H1 (cell line): Measurements from ENCODE around the gene JOSD2. TPM values are rescaled to one million over a fixed set of nuclear protein-coding genes. Genes with fewer than 3 reads are reported as not detected.

ENCODE experiments used
- CTCF ChIA-PET: fragments of 300-600 bp; sonication (Branson Sonifier 250); formaldehyde crosslinking; loops from one replicate; lab custom pipeline; 2021; ENCODE audit not compliant: partially characterized antibody; lab: Charles Lee
- POLR2A ChIA-PET: fragments of 300-600 bp; sonication (Branson Sonifier 250); formaldehyde crosslinking; loops from one replicate; lab custom pipeline; 2021; ENCODE audit warnings: inconsistent platforms; ENCODE audit not compliant: partially characterized antibody; lab: Charles Lee
- DNase-seq, 2 experiments: peaks; one replicate each; pipeline versions ENCODE4 v3.0.0 to v3.0.0-alpha.2; 2010 to 2022; ENCODE audit warnings: low spot score in 2 of 2, low read depth in 1 of 2, mixed read lengths in 1 of 2
- FAIRE-seq: peaks from 2 replicates; lab custom pipeline; 2011; peaks lifted over from hg19 to GRCh38; lab: Jason Lieb, UNC
- H2AFZ ChIP-seq: 2 replicates; pipeline ENCODE4 v1.8.1; 2012; ENCODE audit warnings: low read length, inconsistent platforms
- H2AK5ac ChIP-seq: 2 replicates; pipeline ENCODE4 v1.6.1; 2013; ENCODE audit warnings: low read depth, low read length
- H2BK120ac ChIP-seq: replicated peaks from 2 replicates; pipeline ENCODE3; 2013; ENCODE audit warnings: low read depth, low read length, inconsistent platforms
- H2BK12ac ChIP-seq: 2 replicates; pipeline ENCODE4 v1.6.1; 2013; ENCODE audit warnings: low read depth, low read length
- H2BK15ac ChIP-seq: 2 replicates; pipeline ENCODE4 v1.6.1; 2013; ENCODE audit warnings: low read length
- H2BK20ac ChIP-seq: 2 replicates; pipeline ENCODE4 v1.6.1; 2013; ENCODE audit warnings: low read length
- H2BK5ac ChIP-seq: 2 replicates; pipeline ENCODE4 v1.6.1; 2013; ENCODE audit warnings: low read depth, low read length
- H3K14ac ChIP-seq: 2 replicates; pipeline ENCODE4 v1.6.1; 2013; ENCODE audit warnings: inconsistent platforms; ENCODE audit not compliant: insufficient read length
- H3K18ac ChIP-seq: 2 replicates; pipeline ENCODE4 v1.6.1; 2013; ENCODE audit warnings: low read length; ENCODE audit errors: extremely low read depth
- H3K23ac ChIP-seq: 2 replicates; pipeline ENCODE4 v1.6.1; 2013; ENCODE audit warnings: inconsistent platforms; ENCODE audit not compliant: insufficient read length
- H3K23me2 ChIP-seq: 2 replicates; pipeline ENCODE4 v1.6.1; 2013; ENCODE audit warnings: low read depth, low read length
- H3K27ac ChIP-seq: 2 replicates; pipeline ENCODE4 v1.6.1; 2011; ENCODE audit warnings: low read depth, low read length, inconsistent platforms
- H3K27me3 ChIP-seq, 4 experiments: replicated peaks in 1 of 4; 1 replicate in 1 of 4; 2 replicates in 3 of 4; pipeline versions ENCODE4 v1.6.1 to v1.8.1; 2011 to 2013; ENCODE audit warnings: low read length in 3 of 4, mild to moderate bottlenecking in 3 of 4, inconsistent platforms in 2 of 4, mixed read lengths in 2 of 4, moderate library complexity in 1 of 4; ENCODE audit not compliant: control insufficient read depth in 3 of 4, insufficient read depth in 3 of 4; ENCODE audit errors: extremely low read depth in 1 of 4
- H3K36me3 ChIP-seq, 4 experiments: 2 replicates each; pipeline versions ENCODE4 v1.6.1 to v1.8.1; 2011 to 2013; ENCODE audit warnings: mild to moderate bottlenecking in 4 of 4, low read length in 3 of 4, moderate library complexity in 2 of 4, control low read depth in 1 of 4, inconsistent platforms in 1 of 4; ENCODE audit not compliant: insufficient read depth in 4 of 4, control insufficient read depth in 2 of 4
- H3K4ac ChIP-seq: replicated peaks from 2 replicates; pipeline ENCODE3; 2013; ENCODE audit warnings: low read length, low read depth, mixed read lengths, inconsistent platforms; ENCODE audit not compliant: insufficient read length
- H3K4me1 ChIP-seq, 4 experiments: replicated peaks in 1 of 4; 1 replicate in 1 of 4; 2 replicates in 3 of 4; pipeline versions ENCODE4 v1.6.1 to v1.8.1; 2011 to 2013; ENCODE audit warnings: low read length in 3 of 4, inconsistent platforms in 2 of 4, mixed read lengths in 1 of 4; ENCODE audit not compliant: insufficient read depth in 4 of 4, control insufficient read depth in 3 of 4
- H3K4me2 ChIP-seq, 2 experiments: 2 replicates each; pipeline versions ENCODE4 v1.6.1 to v1.8.1; 2011 to 2013; ENCODE audit warnings: low read depth in 2 of 2, low read length in 2 of 2, control low read depth in 1 of 2, inconsistent platforms in 1 of 2, mild to moderate bottlenecking in 1 of 2; ENCODE audit not compliant: insufficient read depth in 1 of 2
- H3K4me3 ChIP-seq, 4 experiments: fragments of 200-600, 300-600 bp in 1 of 4; sonication (generic), shearing (Covaris generic), sonication (Bioruptor Twin) in 1 of 4; 2 replicates each; pipeline versions ENCODE4 v1.5.1 to v1.8.1; 2011 to 2016; ENCODE audit warnings: low read length in 4 of 4, low read depth in 3 of 4, control low read depth in 2 of 4, inconsistent platforms in 2 of 4, mild to moderate bottlenecking in 2 of 4, mixed read lengths in 1 of 4, moderate library complexity in 1 of 4; ENCODE audit not compliant: insufficient read depth in 2 of 4; ENCODE audit errors: extremely low read depth in 1 of 4
- H3K56ac ChIP-seq: replicated peaks from 2 replicates; pipeline ENCODE3; 2013; ENCODE audit warnings: low read depth, mild to moderate bottlenecking, mixed read lengths, low read length, inconsistent platforms; ENCODE audit not compliant: insufficient read length
- H3K79me1 ChIP-seq: 2 replicates; pipeline ENCODE4 v1.6.1; 2013; ENCODE audit warnings: low read depth, low read length, control low read depth
- H3K79me2 ChIP-seq, 2 experiments: 2 replicates each; pipeline versions ENCODE4 v1.6.1 to v1.8.1; 2012 to 2013; ENCODE audit warnings: low read length in 2 of 2, mild to moderate bottlenecking in 2 of 2, inconsistent platforms in 1 of 2; ENCODE audit not compliant: insufficient read depth in 2 of 2, control insufficient read depth in 1 of 2
- H3K9ac ChIP-seq, 4 experiments: replicated peaks in 1 of 4; 1 replicate in 1 of 4; 2 replicates in 3 of 4; pipeline versions ENCODE4 v1.6.1 to v1.8.1; 2011 to 2013; ENCODE audit warnings: low read depth in 3 of 4, low read length in 3 of 4, control low read depth in 2 of 4, mild to moderate bottlenecking in 2 of 4, moderate library complexity in 2 of 4, inconsistent platforms in 1 of 4; ENCODE audit errors: extremely low read depth in 1 of 4
- H3K9me3 ChIP-seq, 2 experiments: 2 replicates each; pipeline versions ENCODE4 v1.6.1 to v1.8.1; 2012 to 2013; ENCODE audit warnings: mild to moderate bottlenecking in 2 of 2, moderate library complexity in 2 of 2, control low read depth in 1 of 2, inconsistent platforms in 1 of 2, low read depth in 1 of 2, low read length in 1 of 2, mixed read lengths in 1 of 2; ENCODE audit not compliant: insufficient read depth in 2 of 2
- H4K20me1 ChIP-seq, 2 experiments: replicated peaks in 1 of 2; 2 replicates each; pipeline versions ENCODE3 to v1.8.1; 2011 to 2013; ENCODE audit warnings: inconsistent platforms in 2 of 2, low read length in 2 of 2, mild to moderate bottlenecking in 1 of 2; ENCODE audit not compliant: insufficient read depth in 2 of 2, control insufficient read depth in 1 of 2
- H4K5ac ChIP-seq: 2 replicates; pipeline ENCODE4 v1.6.1; 2013; ENCODE audit warnings: low read length, low read depth, mixed read lengths, inconsistent platforms; ENCODE audit not compliant: insufficient read length
- H4K8ac ChIP-seq: 2 replicates; pipeline ENCODE4 v1.8.0; 2013; ENCODE audit warnings: mild to moderate bottlenecking, moderate library complexity, low read length, inconsistent platforms; ENCODE audit not compliant: insufficient read depth; ENCODE audit errors: extremely low read depth
- H4K91ac ChIP-seq: replicated peaks from 2 replicates; pipeline ENCODE3; 2013; ENCODE audit warnings: low read length, mixed read lengths, inconsistent platforms; ENCODE audit not compliant: insufficient read length
- ASH2L ChIP-seq: fragments of 200-600, 300-600 bp; sonication (generic); IDR thresholded peaks from one replicate; pipeline ENCODE4 v1.7.1; 2017; ENCODE audit warnings: low read length
- CREB1 ChIP-seq: IDR thresholded peaks from 2 replicates; pipeline ENCODE4 v1.6.1; 2012; ENCODE audit warnings: inconsistent platforms
- GABPA ChIP-seq: IDR thresholded peaks from 2 replicates; pipeline ENCODE4 v1.6.1; 2011; ENCODE audit warnings: mild to moderate bottlenecking, low read length, moderate library complexity, borderline replicate concordance; ENCODE audit not compliant: insufficient read depth
- JUND ChIP-seq: IDR thresholded peaks from 2 replicates; pipeline ENCODE4 v1.6.1; 2011; ENCODE audit warnings: mild to moderate bottlenecking, improper control_type of control experiment, low read length
- NANOG ChIP-seq: IDR thresholded peaks from 2 replicates; pipeline ENCODE4 v1.6.1; 2011; ENCODE audit warnings: low read length, low read depth, mild to moderate bottlenecking, inconsistent platforms; ENCODE audit not compliant: insufficient read depth, poor library complexity, severe bottlenecking
- RAD21 ChIP-seq, 2 experiments: IDR thresholded peaks in 1 of 2; conservative IDR thresholded peaks in 1 of 2; 2 replicates each; pipeline ENCODE4 v1.6.1; 2011; ENCODE audit warnings: low read depth in 2 of 2, low read length in 2 of 2, improper control_type of control experiment in 1 of 2, inconsistent platforms in 1 of 2, mild to moderate bottlenecking in 1 of 2, moderate library complexity in 1 of 2
- RFX5 ChIP-seq: IDR thresholded peaks from 2 replicates; pipeline ENCODE4 v1.6.1; 2011; ENCODE audit warnings: low read depth, low read length, improper control_type of control experiment, borderline replicate concordance
- RXRA ChIP-seq: IDR thresholded peaks from 2 replicates; pipeline ENCODE4 v1.6.1; 2011; ENCODE audit warnings: low read depth, mild to moderate bottlenecking, low read length, moderate library complexity; ENCODE audit not compliant: insufficient read depth
- SIN3A ChIP-seq, 2 experiments: IDR thresholded peaks in 1 of 2; conservative IDR thresholded peaks in 1 of 2; 2 replicates each; pipeline ENCODE4 v1.6.1; 2011 to 2012; ENCODE audit warnings: low read length in 2 of 2, improper control_type of control experiment in 1 of 2, low read depth in 1 of 2, mild to moderate bottlenecking in 1 of 2
- WGBS, 2 experiments: shearing (Covaris generic) in 1 of 2; methylation state at CpG; one replicate each; pipeline versions ENCODE4 v1.1.6 to v1.1.7; 2013 to 2015; ENCODE audit warnings: low lambda C conversion rate in 2 of 2, mixed read lengths in 2 of 2, inconsistent platforms in 1 of 2, low coverage in 1 of 2, missing lambda C conversion rate in 1 of 2; ENCODE audit not compliant: insufficient replicate concordance in 2 of 2, insufficient coverage in 1 of 2, insufficient read length in 1 of 2; ENCODE audit errors: extremely low coverage in 1 of 2, missing lambda C conversion rate in 1 of 2; 5-methylcytosine and 5-hydroxymethylcytosine counted together
- polyA plus RNA-seq, 7 experiments: library from polyadenylated mRNA; depleted of rRNA in 3 of 7; stranded (reverse) in 5 of 7; unstranded in 2 of 7; fragments of >200 nt in 5 of 7; fragments of 200-250 nt in 2 of 7; gene quantifications; 1 replicate in 5 of 7; 2 replicates in 1 of 7; 4 replicates in 1 of 7; pipeline versions ENCODE4 v1.2.1 to v1.2.3, GENCODE V29; 2011 to 2013; ENCODE audit warnings: missing spikeins in 2 of 7, mixed read lengths in 2 of 7
- total RNA-seq: library from RNA; stranded (reverse); fragmentation: NEBNext Ultra II Directional; extraction: Animal tissue kit (Norgen Biotek cat#: 25700); gene quantifications from 2 replicates; pipeline ENCODE4 v1.2.1, GENCODE V29; 2021

JOSD2 gene
- total and polyA plus RNA-seq, 2 of the 8 experiments (the other 6 are each of a cell fraction or from before 2014, with no cell fraction given) = 1.9 to 6.6 TPM

DNA sequence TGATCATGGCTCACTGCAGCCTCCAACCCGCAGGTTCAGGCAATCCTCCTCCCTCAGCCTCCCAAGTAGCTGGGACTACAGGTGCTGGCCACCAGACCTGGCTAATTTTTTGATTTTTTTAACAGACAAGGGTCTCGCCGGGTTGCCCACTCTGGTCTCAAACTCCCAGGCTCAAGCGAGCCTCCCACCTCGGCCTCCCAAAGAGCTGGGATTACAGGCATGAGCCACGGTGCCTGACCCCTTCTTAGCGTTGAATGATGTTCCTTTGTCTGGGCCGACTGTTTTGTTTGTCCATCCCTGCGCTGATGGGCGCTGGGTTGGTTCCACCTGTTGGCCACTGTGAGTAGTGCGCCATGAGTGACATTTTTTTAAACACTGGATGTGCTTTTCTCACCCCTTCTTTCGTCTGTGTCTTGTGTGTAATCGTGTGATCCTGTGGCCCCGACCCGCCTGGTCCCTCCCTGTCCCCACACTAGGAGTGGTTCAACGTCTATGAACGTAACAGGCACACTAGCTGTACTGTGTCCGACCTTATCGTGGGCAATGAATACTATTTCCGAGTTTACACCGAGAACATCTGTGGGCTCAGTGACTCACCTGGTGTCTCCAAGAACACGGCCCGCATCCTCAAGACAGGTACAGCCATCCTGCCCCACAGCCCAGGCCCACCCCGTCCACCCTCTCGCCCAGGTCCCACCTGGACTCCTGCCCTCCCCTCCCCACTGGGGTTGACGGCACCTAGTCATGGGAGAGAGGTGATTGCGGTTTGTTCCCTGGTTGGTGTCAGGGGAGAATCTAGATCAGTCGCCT, 49.7 kb downstream of the JOSD2 start:
- H3K4me1 ChIP-seq = peaks cover 0 to 10% (median 2%) of the 10 kb centered on the region in 4 experiments; a peak in 5 of 7 replicates
- CTCF ChIA-PET = interaction anchor here (0.6 to 3.8 kb wide), 32 partner anchors 8 to 300 kb away, joined by 3 to 21 read pairs (median 6); partner anchors contain the start of genes NR1H2 and SPIB
- H4K91ac ChIP-seq = peak overlapping the region; percentile 84
- FAIRE-seq (peak; percentile 55), DNase-seq (peak in 1 of 2 experiments; percentile 84)
- no peak overlapping the region for H3K14ac ChIP-seq
- H4K8ac ChIP-seq = peak overlapping the region; percentile 88; the same call in 1 of the 2 replicates
- no peaks in the 10 kb centered on the region for H3K9me3 ChIP-seq
- H3K23ac ChIP-seq = no peak overlapping the region
- no peak overlapping the region for H2BK20ac ChIP-seq
- no peaks in the 10 kb centered on the region for H4K20me1 ChIP-seq
- no peak overlapping the region for H2AK5ac ChIP-seq
- H3K79me1 ChIP-seq = no peaks in the 10 kb centered on the region
- no peak overlapping the region for H3K18ac ChIP-seq
- H2BK120ac ChIP-seq = no peak overlapping the region
- H2BK15ac ChIP-seq = peak overlapping the region; percentile 61; the same call in 1 of the 2 replicates
- no peaks in the 10 kb centered on the region for H3K27me3 ChIP-seq
- no peak overlapping the region for H3K4ac ChIP-seq
- H2BK12ac ChIP-seq = no peak overlapping the region
- WGBS, 2 experiments = 47% methylated on average over 28 of the region's 28 CpGs; no CpG with 5 or more reads in 1 of the 2 experiments
- no peak overlapping the region for H3K4me3 ChIP-seq
- H3K9ac ChIP-seq = no peak overlapping the region
- no peaks in the 10 kb centered on the region for H3K36me3 ChIP-seq
- no peak overlapping the region for H4K5ac ChIP-seq
- no peaks in the 10 kb centered on the region for H3K23me2 ChIP-seq
- no peak overlapping the region for H2BK5ac ChIP-seq
- H3K79me2 ChIP-seq = no peaks in the 10 kb centered on the region
- H3K4me2 ChIP-seq = no peak overlapping the region
- POLR2A ChIA-PET = interaction anchor here (0.7 to 1.6 kb wide), 6 partner anchors 15 to 332 kb away, joined by 3 to 4 read pairs (median 3); partner anchors contain the start of genes EMC10, GARIN5A and MYBPC2
- no peak overlapping the region for H3K27ac ChIP-seq
- peak overlapping the region; percentile 71; the same call in 1 of the 2 replicates for H2AFZ ChIP-seq
- H3K56ac ChIP-seq = no peak overlapping the region
- TF ChIP-seq RFX5 = no peak
- no peak for TF ChIP-seq ASH2L
- no peak for TF ChIP-seq GABPA
- no peak for TF ChIP-seq CREB1
- TF ChIP-seq JUND = peak; percentile 11; the same call in 1 of the 2 replicates
- TF ChIP-seq RAD21 (IDR thresholded peaks at IDR 0.05 in 1 of 2, conservative IDR thresholded peaks at IDR 0.05 in 1 of 2; ENCODE audit: low read depth in 2 of 2, low read length in 2 of 2) = peak; percentile 84 to 86
- TF ChIP-seq RXRA = no peak
- no peak for TF ChIP-seq NANOG
- no peak for TF ChIP-seq SIN3A (conservative IDR thresholded peaks at IDR 0.05 in 1 of 2, IDR thresholded peaks at IDR 0.05 in 1 of 2; ENCODE audit: low read depth in 1 of 2, low read length in 2 of 2)
